OCI-LY7 (cell line): Measurements from ENCODE around the gene POLR3H. TPM values are rescaled to one million over a fixed set of nuclear protein-coding genes. Genes with fewer than 3 reads are reported as not detected.

Source experiments
- BruUV-seq: library from RNA; stranded (reverse); fragments of 400-500 nt; replicated peaks from 2 replicates; lab custom pipeline; 2021; lab: Mats Ljungman, UMichigan
- CTCF ChIA-PET: fragments of 300-600 bp; sonication (Branson Sonifier 250); formaldehyde crosslinking; loops from one replicate; lab custom pipeline; 2022; ENCODE audit warnings: antibody characterized with exemption; ENCODE audit not compliant: unreplicated experiment; lab: Charles Lee
- POLR2A ChIA-PET: fragments of 300-600 bp; sonication (Branson Sonifier 250); formaldehyde crosslinking; loops from one replicate; lab custom pipeline; 2022; ENCODE audit warnings: antibody characterized with exemption; lab: Charles Lee
- DNase-seq: peaks from one replicate; pipeline ENCODE4 v3.0.0-alpha.2; 2015; ENCODE audit warnings: low spot score
- H2AFZ ChIP-seq: fragments of 200-600 bp; sonication (generic), shearing (Covaris generic); 2 replicates; pipeline ENCODE4 v1.6.1; 2014; ENCODE audit warnings: mild to moderate bottlenecking, antibody characterized with exemption, low read length, moderate library complexity
- H3K27ac ChIP-seq: fragments of 200-600 bp; sonication (generic); 2 replicates; pipeline ENCODE4 v1.5.1; 2014; ENCODE audit warnings: mixed run types, low read depth, mild to moderate bottlenecking, moderate library complexity, low read length, inconsistent platforms; ENCODE audit not compliant: poor library complexity, severe bottlenecking
- H3K36me3 ChIP-seq: fragments of 200-600 bp; sonication (generic); 2 replicates; pipeline ENCODE4 v1.6.1; 2014; ENCODE audit warnings: mild to moderate bottlenecking, antibody characterized with exemption, low read length, moderate library complexity, mixed read lengths; ENCODE audit not compliant: insufficient read depth
- H3K4me1 ChIP-seq: fragments of 200-600 bp; sonication (generic); 2 replicates; pipeline ENCODE4 v1.5.1; 2014; ENCODE audit warnings: mild to moderate bottlenecking, low read length; ENCODE audit not compliant: insufficient read depth, poor library complexity, severe bottlenecking
- H3K4me2 ChIP-seq: fragments of 200-600 bp; sonication (generic); 2 replicates; pipeline ENCODE4 v1.6.1; 2014; ENCODE audit warnings: mild to moderate bottlenecking, low read length
- H3K4me3 ChIP-seq: fragments of 200-600 bp; sonication (generic); 2 replicates; pipeline ENCODE4 v1.5.1; 2014; ENCODE audit warnings: mild to moderate bottlenecking, low read depth, low read length; ENCODE audit not compliant: poor library complexity, severe bottlenecking
- H3K79me2 ChIP-seq: fragments of 200-600 bp; sonication (generic); 2 replicates; pipeline ENCODE4 v1.6.1; 2016; ENCODE audit warnings: low read depth, mild to moderate bottlenecking, low read length, moderate library complexity, mixed read lengths; ENCODE audit not compliant: insufficient read depth
- H3K9me2 ChIP-seq: fragments of 200-600 bp; sonication (generic); 2 replicates; pipeline ENCODE4 v1.6.1; 2016; ENCODE audit warnings: mild to moderate bottlenecking, low read length, mixed read lengths; ENCODE audit not compliant: insufficient read depth
- H3K9me3 ChIP-seq: fragments of 200-600 bp; sonication (generic); 2 replicates; pipeline ENCODE4 v1.6.1; 2014; ENCODE audit warnings: mild to moderate bottlenecking, mixed run types, low read length, mixed read lengths
- H4K20me1 ChIP-seq: fragments of 200-600 bp; sonication (generic); 2 replicates; pipeline ENCODE4 v1.6.1; 2014; ENCODE audit warnings: mild to moderate bottlenecking, antibody characterized with exemption, low read length, moderate library complexity, mixed read lengths; ENCODE audit not compliant: insufficient read depth
- EZH2phosphoT487 ChIP-seq: fragments of 200-600 bp; sonication (generic); IDR thresholded peaks from 2 replicates; pipeline ENCODE4 v1.6.1; 2018; ENCODE audit warnings: low read depth, borderline replicate concordance, mild to moderate bottlenecking, mixed run types, antibody characterized with exemption, low read length, moderate library complexity, mixed read lengths
- intact Hi-C: fragments of 100-400 bp; cut with micrococcal nuclease; formaldehyde crosslinking; loops from one replicate; pipeline ENCODE4 v1.10.0; 2022; ENCODE audit not compliant: unreplicated experiment
- total RNA-seq, 2 experiments: library from RNA; depleted of rRNA in 1 of 2; stranded (reverse); fragments of >200 nt in 1 of 2; shearing (Covaris generic) in 1 of 2; gene quantifications; 2 replicates each; pipeline ENCODE4 v1.2.3, GENCODE V29; 2014 to 2022
- TF ChIP-seq, protein P1 (sequence below): fragments of 200-600 bp; sonication (generic); conservative IDR thresholded peaks from 2 replicates; pipeline ENCODE4 v1.5.1; 2014; ENCODE audit warnings: mild to moderate bottlenecking, antibody characterized with exemption, low read length, moderate library complexity, mixed read lengths

Gene POLR3H
- total RNA-seq, 2 experiments from 2014 or later, result 28.5 to 48.3 TPM

DNA sequence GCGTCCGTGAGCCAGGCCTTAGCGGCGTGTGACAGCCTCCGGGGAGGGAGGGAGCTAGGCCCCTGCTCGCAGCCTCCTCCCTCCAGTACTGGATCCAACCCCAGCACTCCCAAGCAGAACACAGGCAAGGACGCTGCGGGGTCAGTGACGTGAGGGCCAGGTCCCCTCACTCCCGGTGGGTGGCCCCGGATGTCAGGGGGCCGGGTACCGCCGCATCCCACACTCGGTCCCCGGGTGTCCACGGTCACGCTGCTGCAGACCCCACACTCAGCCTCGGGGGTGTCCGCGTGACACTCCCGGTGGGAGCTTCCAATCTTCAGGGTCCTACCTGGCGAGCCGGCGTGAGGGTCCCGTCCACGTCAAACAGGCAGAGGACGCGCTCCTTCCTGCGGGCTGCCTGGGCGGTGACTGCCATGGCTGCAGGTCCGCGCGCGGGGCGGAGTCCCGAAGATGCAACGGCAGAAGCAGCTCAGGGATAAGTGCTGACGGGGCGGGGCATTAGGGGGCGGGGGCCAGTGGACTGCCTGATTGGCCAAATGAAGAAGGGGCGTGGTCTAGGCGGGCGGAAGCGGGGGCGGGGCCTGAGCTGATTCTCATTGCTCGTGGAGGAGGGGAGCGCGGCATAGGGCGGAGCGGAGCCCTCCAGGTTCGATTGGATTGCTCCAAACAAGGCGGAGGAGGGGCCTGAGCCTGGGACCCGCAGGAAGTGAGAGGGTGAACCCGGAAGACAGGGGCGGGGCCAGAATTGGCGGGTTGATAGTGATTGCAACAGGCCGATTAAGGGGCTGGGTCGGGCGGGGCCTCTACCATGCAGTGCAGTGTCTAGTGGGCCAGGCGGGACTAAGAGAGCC lies 45.3 kb upstream of the POLR3H start, which contains the start of gene PMM1:
Gene PMM1 (minus strand): TSS at position 450 of the 851 bp plus-strand sequence. CDS start 35 bp downstream, at position 415.
- peak within 1 kb of the TSS; percentile 64 for H3K27ac ChIP-seq
- H3K4me3 ChIP-seq, result peak within 1 kb of the TSS; percentile 81
- H3K79me2 ChIP-seq, result peaks cover 7% of the 10 kb centered on the region; the same call in 1 of the 2 replicates
- H3K4me2 ChIP-seq, result peak within 1 kb of the TSS; percentile 95
- no peaks in the 10 kb centered on the region for H3K9me2 ChIP-seq
- H2AFZ ChIP-seq, result peak within 1 kb of the TSS; percentile 62; the same call in 1 of the 2 replicates
- POLR2A ChIA-PET, result interaction anchor here (0.6 to 2.4 kb wide), 23 partner anchors 12 to 633 kb away, joined by 3 to 14 read pairs (median 4); partner anchors contain the start of genes ACO2, DESI1, PHF5A and TEF
- CTCF ChIA-PET, result interaction anchor here (0.5 to 1.0 kb wide), 7 partner anchors 13 to 655 kb away, joined by 3 to 5 read pairs (median 3); partner anchors contain the start of genes DESI1 and XRCC6
- H3K4me1 ChIP-seq, result peaks cover 19% of the 10 kb centered on the region
- intact Hi-C loops, result loop anchor here (1.0 to 2.0 kb wide), 2 partner anchors 32 to 45 kb away; partner anchors contain the start of genes DESI1, POLR3H and XRCC6
- DNase-seq, result peak; percentile 100
- no TSS peak for BruUV-seq
- H3K36me3 ChIP-seq, result no peaks in the 10 kb centered on the region
- TF ChIP-seq EZH2phosphoT487, result no peak
- TF ChIP-seq, protein P1, sequence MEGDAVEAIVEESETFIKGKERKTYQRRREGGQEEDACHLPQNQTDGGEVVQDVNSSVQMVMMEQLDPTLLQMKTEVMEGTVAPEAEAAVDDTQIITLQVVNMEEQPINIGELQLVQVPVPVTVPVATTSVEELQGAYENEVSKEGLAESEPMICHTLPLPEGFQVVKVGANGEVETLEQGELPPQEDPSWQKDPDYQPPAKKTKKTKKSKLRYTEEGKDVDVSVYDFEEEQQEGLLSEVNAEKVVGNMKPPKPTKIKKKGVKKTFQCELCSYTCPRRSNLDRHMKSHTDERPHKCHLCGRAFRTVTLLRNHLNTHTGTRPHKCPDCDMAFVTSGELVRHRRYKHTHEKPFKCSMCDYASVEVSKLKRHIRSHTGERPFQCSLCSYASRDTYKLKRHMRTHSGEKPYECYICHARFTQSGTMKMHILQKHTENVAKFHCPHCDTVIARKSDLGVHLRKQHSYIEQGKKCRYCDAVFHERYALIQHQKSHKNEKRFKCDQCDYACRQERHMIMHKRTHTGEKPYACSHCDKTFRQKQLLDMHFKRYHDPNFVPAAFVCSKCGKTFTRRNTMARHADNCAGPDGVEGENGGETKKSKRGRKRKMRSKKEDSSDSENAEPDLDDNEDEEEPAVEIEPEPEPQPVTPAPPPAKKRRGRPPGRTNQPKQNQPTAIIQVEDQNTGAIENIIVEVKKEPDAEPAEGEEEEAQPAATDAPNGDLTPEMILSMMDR, result no peak
- no peaks in the 10 kb centered on the region for H3K9me3 ChIP-seq
- no peaks in the 10 kb centered on the region for H4K20me1 ChIP-seq

DNA sequence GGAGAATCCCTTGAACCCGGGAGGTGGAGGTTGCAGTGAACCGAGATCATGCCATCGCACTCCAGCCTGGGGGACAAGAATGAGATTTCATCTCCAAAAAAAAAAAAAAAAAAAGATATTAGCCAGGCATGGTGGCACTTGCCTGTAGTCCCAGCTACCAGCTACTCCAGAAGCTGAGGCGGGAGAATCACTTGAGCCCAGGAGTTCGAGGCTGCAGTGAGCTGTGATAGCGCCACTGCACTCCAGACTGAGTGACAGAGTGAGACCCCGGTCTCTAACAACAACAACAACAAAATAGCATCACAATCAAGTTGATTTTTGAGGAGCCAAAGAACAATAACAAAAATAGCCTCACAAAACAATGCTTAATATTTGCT lies 43.1 kb upstream of the POLR3H start:
- Histone ChIP-seq H3K9me3 (no peaks in the 10 kb centered on the region), H3K79me2 (peaks cover 7% of the 10 kb centered on the region; the same call in 1 of the 2 replicates), H3K27ac (no peak overlapping the region), H2AFZ (no peak overlapping the region), H4K20me1 (no peaks in the 10 kb centered on the region), H3K4me3 (no peak overlapping the region), H3K36me3 (no peaks in the 10 kb centered on the region), H3K4me2 (no peak overlapping the region), H3K9me2 (no peaks in the 10 kb centered on the region), H3K4me1 (peaks cover 19% of the 10 kb centered on the region)
- DNase-seq, result no peak
- TF ChIP-seq, protein P1, result no peak
- no peak for TF ChIP-seq EZH2phosphoT487
- intact Hi-C loops, result no loop called here
- BruUV-seq, result no TSS peak
- CTCF ChIA-PET, result no interaction called here
- POLR2A ChIA-PET, result interaction anchor here (0.7 kb wide), 1 partner anchor 23 kb away, joined by 4 read pairs; no protein-coding TSS in a partner anchor
